HG02642 (cell line): Measurements from ENCODE around the gene SLC22A3.
"Not testable (repeated sequence)": the region's sequence is repeated elsewhere in the genome, so short reads cannot be mapped to it uniquely, and the experiment has no call there.

Experiments
- ATAC-seq: cut with Tn5 transposase; IDR thresholded peaks from one replicate; pipeline ENCODE4 v1.9.1; 2021; ENCODE audit warnings: mild to moderate bottlenecking; ENCODE audit not compliant: unreplicated experiment, poor library complexity

The SLC22A3 gene

DNA sequence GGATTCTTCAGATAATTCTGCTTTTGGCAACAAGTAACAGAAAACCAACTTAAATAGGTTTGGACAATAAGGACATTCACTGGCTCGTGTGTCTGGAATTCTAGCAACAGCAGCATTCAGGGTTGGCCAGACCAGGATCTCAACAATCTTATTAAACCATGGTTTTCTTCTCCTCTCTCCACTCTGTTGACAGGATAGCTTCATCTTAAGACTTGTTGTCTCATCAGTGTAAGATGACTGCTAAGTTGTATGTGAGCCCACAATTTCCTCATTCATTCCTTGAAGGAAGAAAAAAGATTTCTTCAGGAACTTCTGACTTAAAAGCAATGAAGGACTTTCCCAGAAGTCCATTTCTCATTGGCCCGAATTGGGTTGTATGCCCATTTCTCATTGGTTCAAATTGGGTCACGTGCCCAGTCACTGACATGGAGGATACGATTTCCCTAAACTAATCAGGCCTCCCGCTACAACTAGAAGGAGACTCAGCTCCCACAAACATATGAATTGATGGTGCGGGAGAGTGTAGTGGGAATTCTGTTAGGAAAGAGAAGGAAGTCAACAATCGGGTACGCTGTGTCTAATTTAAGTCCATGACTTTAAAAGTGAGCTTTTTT is 83.7 kb downstream of the SLC22A3 start:
- ATAC-seq = no peak

DNA sequence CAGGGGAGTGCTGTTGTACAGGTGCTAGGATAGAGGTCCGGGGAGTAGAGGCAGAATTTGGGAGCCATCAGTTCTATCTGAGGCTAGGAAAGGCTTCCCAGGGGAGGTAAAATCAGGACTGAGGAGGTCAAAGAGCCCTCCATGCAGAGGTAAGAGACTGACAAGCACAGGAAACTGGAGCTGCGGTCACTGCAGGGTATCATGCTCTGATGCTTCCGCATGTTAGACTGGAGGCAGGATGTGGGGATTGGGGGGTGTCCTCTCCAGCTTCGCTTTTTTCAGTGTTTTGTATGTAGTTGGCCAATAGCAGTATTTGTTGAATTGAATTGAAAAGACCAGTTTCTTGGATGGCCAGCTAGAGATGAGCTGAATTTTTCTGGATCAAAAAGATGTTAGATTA is 87.8 kb downstream of the SLC22A3 start:
- ATAC-seq = no peak

DNA sequence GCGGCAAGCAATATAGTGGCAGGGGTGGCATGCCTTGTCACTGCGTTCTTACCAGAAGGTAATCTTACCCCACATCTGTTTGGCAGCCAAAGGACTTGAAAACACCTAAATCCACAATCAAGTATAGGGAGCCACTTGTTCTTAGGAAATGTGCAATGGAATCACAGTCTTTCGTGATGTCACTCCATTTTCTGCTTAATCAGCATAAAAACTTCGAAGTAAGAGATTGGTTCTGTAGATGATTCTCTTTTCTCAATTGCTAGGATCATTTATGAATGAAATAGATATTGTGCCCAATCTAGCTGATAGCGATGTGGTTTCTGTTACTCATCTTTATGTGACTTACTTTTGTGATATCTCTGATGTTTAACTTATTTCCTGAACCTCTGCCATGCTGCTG is 89.0 kb downstream of the SLC22A3 start:
- no peak for ATAC-seq

DNA sequence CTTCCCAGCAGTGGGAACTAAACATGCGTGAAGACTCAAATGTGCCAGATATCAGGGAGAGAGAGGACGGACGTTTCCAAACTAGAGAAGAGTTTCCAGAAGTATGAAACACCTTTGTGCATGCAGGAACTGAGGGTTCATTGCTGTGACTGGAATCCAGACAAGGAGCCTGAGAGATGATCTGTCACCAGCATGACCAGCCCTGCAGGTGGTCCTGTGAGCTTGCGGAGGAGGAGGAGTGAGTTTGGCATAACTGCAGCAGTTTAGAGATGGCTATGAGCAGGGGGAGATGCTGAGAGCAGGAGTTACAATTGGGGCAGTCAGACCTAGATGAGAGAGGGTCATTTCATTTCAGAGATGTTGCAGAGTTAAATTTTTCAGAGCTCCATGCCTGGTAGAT is 89.6 kb downstream of the SLC22A3 start:
- ATAC-seq = no peak

DNA sequence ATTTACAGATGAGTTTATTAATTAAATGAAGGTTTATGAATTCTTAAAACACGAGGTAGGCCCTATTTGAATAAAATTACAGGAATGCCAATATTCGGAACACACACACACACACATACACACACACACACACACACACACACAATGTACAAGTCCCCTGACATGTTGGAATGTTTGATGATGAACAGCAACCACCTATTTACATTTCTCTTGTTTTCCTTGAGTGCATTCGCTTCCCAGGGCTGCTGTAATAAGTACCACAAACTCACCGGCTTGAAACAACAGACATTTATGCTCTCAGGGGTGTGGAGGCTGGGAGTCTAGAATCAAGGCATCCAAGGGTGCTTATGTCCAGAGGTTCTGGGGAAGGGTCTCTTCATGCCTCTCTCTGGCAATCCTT is 90.3 kb downstream of the SLC22A3 start:
- ATAC-seq = no peak

DNA sequence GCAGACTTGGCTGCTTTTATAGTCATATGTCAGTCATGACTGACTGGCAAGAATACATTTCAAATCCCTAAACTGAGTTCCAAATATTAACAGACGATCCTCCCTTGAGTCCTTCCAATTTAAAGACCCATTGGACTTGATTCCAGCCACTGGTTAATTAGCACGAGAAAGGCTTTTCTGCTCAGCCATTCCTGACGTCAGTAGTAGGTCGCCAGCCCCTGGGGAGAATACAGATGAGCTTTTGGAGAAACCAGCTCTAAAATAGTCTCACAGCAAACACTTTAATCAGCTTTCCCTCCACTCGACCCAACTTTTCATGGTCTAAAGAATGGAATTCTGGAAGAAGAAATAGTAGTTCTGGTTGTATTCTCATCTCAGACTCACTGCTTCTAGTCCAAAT is 91.6 kb downstream of the SLC22A3 start:
- no peak for ATAC-seq

DNA sequence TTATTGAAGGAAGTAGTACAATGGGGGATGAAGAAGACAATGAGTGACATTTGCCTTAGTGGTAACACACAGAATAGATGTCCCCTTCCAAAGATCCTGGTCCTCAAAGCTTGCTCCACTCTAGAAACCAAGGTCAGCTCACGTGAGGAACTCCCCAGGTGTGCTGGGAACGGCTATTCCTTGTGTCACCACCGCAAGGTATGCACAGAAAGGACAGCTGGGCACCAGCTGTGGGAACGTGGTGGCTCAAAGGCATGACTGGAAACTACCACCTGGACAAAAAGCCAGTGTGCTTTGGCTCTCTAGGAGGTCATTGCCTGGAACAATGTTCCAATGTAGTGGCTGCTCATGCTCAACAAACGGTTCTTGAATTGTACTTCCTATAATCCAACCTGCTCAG is 94.0 kb downstream of the SLC22A3 start:
- ATAC-seq = no peak

DNA sequence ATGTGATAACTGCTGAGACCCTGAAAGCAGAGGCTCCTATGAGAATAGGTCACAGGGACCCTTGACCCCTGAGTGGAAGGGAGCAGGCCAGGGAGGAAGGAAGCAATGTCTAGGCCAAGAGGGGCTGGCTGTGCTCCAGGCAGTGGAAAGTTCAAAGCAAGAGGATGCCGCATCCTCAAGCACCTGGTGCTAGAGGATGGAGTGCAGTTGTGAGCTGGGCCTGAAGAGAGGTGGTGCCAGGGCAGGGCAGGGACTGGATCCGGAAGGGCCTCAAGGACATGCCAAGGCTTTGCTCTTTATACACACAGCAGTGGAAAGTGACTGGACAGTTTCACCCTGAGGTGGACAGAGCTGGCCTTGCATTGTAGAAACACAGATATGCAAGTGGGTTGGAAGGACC is 97.0 kb downstream of the SLC22A3 start:
- ATAC-seq = no peak

DNA sequence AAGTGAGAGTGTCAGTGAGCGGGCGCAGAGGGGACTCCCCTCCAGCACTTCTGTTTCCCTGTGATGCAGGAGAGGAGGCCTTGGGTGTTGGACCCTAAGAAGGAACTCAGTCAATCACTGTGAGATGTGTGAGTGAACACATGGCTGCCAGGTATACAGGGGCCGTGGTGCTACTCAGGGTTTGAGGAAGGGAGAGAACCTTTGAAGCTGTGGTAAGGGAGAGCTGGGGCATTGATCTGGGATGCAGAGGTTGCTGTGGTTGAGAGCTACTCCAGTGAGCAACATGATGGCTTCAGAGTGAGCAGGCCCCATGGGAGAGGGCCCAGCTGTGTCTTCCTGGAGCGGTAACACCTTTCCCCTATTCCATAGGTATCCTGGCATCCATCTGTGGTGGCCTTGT is 99.2 kb downstream of the SLC22A3 start:
- no peak for ATAC-seq

DNA sequence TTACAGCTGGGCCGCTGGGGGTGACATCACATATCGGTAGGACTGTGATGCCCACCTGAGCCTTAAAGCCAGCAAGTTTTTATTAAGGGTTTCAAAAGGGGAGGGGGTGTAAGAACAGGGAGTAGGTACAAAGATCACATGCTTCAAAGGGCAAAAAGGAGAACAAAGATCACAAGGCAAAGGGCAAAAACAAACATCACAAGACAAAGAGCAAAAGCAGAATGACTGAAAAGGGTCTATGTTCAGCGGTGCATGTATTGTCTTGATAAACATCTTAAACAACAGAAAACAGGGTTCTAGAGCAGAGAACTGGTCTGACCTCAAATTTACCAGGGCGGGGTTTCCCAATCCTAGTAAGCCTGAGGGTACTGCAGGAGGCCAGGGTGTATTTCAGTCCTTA is 101.6 kb downstream of the SLC22A3 start:
- not testable (repeated sequence) for ATAC-seq

DNA sequence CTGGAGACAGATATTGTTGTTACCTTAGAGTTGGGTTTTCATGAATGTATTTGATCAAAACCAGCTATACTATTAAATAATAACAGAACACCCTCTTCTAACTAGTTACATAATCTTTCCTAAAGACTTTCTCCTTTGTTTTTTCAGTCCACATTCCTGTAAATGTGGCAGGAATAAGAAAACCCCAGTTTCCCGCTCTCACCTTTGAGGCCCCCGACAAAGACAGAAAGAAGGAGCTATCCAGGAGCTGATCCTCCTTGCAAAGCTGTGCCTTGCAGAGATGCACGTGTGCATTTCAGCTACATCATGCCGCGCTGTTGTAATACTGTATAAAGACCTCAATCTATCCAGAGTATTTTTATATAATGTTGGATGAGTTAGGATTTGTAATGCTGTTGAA is 102.7 kb downstream of the SLC22A3 start:
- ATAC-seq = no peak

DNA sequence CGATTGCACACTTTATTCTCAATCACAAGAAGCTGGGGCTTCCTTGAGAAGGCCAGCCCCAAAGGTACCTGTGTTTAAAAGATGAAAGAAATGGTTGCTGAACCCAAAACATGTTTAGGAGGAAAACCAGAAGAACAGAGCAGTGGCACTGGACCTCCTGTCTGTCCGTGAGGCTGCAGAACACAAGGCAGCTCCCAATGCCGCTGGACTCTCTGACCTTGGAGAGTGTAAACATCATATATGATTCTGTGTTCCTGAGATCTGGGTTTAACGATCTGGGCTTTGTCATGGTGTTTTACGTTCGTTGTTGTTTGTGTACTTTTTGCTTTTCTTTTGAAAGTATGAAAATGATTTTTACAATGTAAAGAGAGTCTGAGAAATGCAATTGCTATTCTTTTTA is 106.1 kb downstream of the SLC22A3 start:
- no peak for ATAC-seq

DNA sequence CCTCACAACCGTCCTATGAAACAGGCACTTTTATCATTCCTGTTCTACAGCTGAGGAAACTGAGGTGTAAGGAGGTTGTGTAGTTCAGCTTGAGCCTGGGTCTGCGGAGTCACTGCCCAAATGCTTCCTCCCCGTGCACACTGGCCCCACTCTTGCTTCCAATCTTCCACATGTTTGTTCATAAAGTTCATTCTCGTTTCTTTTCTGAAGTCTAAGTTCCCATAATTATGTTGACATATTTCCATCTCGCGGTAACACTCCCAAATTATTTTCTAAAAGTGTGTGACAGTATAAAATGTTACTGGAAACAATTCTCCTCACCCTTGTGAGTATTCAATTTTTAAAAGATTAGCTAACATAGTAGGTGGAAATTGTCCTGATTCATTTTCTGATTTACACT is 106.9 kb downstream of the SLC22A3 start:
- ATAC-seq = no peak

DNA sequence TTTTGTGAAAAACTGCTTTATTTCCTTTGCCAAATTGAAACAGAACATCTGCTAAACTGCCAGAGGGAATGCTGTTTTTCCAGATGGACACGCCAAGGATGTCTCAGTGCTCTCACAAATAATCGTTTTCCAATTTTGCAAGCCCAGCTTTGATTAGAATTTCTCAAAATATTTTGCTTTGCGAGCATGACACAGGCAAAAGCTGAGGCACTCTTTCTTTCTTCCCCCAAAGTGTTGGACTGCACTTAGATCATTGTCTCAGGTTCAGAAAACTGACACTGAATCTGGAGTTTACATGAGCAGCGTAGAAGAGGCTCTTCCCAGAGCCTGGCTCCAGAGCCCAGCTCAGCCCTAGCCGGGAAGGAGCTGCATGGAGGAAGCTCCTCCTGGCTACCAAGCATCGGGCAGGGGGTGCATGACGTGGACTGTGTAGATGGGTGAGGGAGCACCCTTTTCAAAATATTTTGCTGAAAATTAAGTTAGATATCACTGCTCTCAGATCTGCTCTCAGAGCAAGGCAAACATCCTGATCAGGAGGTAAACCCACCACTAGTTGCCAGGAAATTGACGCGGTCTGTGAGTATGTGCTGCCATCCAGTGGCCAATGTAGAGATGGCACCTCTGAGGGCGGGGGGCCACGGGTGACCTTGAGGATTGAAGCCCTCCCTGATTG is 107.5 kb downstream of the SLC22A3 start:
- ATAC-seq = peak; percentile 85

DNA sequence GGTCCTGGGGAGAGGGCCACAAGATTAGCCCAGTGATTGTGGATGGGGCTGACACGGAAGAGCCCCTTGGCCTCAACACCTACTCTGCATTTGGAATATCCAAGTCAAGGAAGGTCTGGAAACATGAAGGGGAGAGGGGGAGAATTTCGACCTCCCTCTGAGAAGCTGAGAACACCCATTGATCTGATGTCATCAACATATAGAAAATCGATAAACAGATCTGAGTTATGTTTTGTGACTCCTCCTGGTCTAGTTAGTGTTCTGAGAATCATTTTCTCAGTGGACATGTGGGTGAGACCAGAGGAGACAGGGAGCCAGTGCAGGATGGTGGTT is 108.0 kb downstream of the SLC22A3 start:
- ATAC-seq = no peak

DNA sequence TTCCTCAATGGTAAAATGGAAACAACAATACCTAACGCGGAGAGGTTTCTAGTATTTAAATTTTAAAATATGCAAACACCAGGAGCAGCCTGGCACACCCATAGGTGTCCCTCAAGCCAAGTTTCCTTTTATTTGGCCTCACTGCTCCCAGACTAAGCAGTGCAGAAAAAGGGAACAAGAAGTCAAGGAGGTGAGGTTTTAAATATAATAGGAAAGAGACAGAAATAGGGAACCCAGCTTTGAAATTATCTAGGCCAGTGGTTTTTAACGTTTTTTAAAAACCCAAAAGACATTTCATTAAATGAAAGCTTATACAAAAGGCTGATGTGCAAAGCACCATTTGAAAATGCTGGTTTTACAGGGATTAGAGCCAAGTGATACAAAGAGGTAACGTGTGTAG is 109.6 kb downstream of the SLC22A3 start:
- no peak for ATAC-seq

DNA sequence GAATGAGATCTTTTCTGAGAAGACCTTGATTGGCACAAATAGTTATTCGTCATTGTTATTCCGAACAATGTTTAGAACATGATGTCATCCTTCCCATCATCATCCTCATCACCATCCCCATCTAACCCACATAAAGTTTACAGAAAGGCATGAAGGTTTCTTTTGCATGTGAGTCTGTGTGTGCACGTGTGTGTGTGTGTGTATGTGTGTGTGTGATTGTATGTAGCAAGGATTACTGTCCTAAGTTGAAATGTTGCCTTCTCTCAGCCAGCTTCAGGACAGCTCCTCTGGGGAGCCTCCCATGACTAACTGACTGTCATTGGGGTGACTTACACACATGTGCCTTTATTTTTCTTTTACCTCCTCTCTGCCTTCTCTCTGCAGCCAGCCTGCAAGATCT is 113.5 kb downstream of the SLC22A3 start:
- no peak for ATAC-seq

DNA sequence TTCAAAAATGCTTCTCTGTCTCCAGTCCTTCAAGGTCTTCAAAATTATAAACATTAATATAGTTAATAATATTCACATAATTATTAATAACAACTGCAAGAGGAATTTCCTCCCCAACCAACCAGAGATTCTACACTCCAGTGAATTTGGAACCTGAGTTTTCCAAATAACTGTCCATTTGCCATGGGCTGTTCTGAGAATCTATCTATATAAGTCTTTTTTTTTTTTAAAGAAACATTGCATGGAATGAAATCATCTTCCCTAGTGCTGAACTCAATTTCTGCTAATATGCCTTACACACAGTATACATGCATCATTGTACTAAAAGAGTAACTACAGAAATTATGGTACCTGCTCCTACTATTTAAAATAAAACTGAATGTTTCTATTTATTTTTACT is 113.9 kb downstream of the SLC22A3 start:
- ATAC-seq = no peak

DNA sequence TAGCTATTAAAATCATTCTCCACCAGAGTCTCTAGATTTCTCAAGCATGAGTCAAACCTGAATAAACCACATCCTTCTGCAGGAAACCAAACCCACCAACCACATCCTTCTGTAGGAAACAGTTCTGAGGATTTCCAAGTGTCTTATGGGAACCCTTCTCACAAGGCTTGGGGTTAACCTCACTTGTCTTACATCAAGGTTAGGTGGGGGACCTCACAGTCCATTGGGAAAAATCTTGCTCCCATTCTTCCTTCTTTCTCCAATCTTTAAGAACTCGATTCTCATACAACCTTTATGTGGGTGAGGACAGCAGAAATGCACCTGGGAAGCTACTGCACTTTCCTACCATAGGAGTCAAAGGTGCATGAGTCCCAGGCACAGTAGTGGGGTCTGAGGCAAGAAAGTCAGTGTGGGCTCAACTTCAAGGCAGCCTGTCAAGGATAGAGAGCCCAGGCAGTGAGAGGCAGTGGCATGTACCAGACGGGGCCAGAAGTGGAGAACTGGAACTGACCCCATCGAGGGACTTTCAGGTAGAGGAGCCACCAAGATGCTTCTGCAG is 114.5 kb downstream of the SLC22A3 start:
- ATAC-seq = peak; percentile 91

DNA sequence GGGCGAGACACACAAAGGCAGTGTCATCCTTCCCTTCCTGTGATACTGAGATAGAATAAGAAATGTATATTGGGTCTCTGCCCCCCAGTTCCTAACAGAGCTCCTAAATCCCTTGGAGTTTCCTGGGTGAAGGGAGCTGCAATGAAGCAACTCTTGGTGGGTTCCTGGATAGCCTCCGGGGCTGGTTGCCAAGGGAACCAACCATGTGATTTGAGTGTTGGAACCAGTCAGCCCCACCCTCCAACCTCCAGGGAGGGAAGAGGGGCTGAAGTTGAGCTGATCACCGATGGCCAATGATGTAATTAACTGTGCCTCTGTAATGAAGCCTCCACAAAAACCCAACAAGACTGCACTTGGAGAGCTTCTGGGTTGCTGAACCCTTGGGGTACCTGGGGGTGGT is 116.6 kb downstream of the SLC22A3 start:
- no peak for ATAC-seq

DNA sequence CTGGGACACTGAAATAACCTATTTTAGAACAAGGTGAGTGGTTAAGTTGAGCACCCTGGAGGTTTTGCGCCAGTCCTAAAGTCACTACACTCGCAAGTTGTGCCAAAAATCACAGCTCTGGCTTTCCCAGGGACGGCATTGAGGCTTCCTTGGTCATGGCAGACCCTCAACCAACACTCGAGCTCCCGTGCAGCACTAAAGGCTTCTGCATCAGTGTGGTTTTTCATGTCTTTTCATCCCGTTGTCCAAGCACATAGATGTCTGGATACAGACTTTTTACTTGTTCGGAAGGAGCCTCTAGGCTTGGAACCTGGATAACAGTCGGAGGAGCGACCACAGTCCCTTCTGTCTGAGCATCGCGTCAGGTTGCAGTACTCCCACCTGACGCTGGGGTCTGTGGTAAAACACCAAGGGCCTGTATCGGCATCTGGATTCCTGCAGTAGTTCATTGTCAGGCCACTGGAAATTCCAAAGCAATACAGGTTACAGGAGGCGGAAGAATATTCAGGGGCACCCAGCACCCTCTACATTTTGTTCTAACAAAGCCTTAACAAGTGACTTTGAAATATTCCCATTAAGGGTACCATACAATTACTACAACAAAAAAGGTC is 119.2 kb downstream of the SLC22A3 start:
- not testable (repeated sequence) for ATAC-seq

DNA sequence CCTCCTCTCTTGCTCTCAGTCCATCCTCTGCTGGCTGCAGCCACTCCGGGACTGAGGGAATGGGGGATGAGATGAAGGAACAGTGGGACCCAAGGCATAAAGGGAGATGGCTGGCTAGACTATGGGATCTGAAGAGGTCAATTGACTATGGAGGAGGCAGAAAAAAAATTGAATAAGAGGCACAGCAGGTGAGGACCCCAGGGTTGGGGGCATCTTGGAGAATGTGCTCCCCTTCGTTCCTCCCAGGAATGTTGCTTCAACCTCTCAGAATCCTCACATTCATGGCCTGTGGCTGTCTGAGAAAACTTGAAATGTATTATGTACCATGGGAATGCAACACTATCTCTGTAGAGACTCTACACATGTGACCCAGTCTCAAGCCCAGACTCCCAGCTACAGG is 121.0 kb downstream of the SLC22A3 start:
- no peak for ATAC-seq
